ENCODE results near the gene CRABP2.

- TF ChIP-seq, protein P1, sequence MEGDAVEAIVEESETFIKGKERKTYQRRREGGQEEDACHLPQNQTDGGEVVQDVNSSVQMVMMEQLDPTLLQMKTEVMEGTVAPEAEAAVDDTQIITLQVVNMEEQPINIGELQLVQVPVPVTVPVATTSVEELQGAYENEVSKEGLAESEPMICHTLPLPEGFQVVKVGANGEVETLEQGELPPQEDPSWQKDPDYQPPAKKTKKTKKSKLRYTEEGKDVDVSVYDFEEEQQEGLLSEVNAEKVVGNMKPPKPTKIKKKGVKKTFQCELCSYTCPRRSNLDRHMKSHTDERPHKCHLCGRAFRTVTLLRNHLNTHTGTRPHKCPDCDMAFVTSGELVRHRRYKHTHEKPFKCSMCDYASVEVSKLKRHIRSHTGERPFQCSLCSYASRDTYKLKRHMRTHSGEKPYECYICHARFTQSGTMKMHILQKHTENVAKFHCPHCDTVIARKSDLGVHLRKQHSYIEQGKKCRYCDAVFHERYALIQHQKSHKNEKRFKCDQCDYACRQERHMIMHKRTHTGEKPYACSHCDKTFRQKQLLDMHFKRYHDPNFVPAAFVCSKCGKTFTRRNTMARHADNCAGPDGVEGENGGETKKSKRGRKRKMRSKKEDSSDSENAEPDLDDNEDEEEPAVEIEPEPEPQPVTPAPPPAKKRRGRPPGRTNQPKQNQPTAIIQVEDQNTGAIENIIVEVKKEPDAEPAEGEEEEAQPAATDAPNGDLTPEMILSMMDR (IDR thresholded peaks at IDR 0.05) = no peak
- no peak for TF ChIP-seq POLR2A (IDR thresholded peaks at IDR 0.05)
These were observed 44.7 kb downstream of the CRABP2 start for GRCh38 chr1:156660752-156661112.

Measured in body of pancreas (tissue), 4 donors.